DOHH2 (cell line): ENCODE results near the gene MAP9.

Experiments used
- CTCF ChIP-seq: fragments of 200-600 bp; sonication (generic); IDR thresholded peaks from one replicate; pipeline ENCODE4 v1.5.1; 2014; ENCODE audit warnings: antibody characterized with exemption, mild to moderate bottlenecking, low read depth, low read length; ENCODE audit not compliant: poor library complexity, severe bottlenecking
- EZH2phosphoT487 ChIP-seq: fragments of 200-600 bp; sonication (generic); IDR thresholded peaks from 2 replicates; pipeline ENCODE4 v1.6.1; 2017; ENCODE audit warnings: borderline replicate concordance, mild to moderate bottlenecking, antibody characterized with exemption, low read length, moderate library complexity, mixed read lengths

GRCh38 chr4:155423671-155424070, 46.9 kb upstream of the MAP9 start:
- TF ChIP-seq CTCF = no peak
- no peak for TF ChIP-seq EZH2phosphoT487
